ENCODE data around the gene MSH3. TPM values are rescaled to one million over a fixed set of nuclear protein-coding genes. Genes with fewer than 3 reads are reported as not detected.
A peak's percentile ranks its signal among the peaks of the same experiment; 100 is the strongest.
"Not testable (repeated sequence)": the region's sequence is repeated elsewhere in the genome, so short reads cannot be mapped to it uniquely, and the experiment has no call there.

The MSH3 gene
- total RNA-seq, 3 donors from 2014 or later, result 14.6 to 15.5 (median 15.1) TPM

- peaks cover 35% of the 10 kb centered on the region for H3K36me3 Mint-ChIP-seq (ENCODE audit: insufficient read depth)
- H3K4me3 Mint-ChIP-seq, result no peak overlapping the region
- no peaks in the 10 kb centered on the region for H3K9me3 Mint-ChIP-seq
- no peak for DNase-seq
- H3K27me3 Mint-ChIP-seq (ENCODE audit: low read depth), result no peaks in the 10 kb centered on the region
- ATAC-seq, result no peak
- peaks cover 39% of the 10 kb centered on the region for H3K4me1 Mint-ChIP-seq (ENCODE audit: low read depth)
These were observed 85.4 kb downstream of the MSH3 start for GRCh38 chr5:80739898-80740297.

- ATAC-seq; H3K27me3 Mint-ChIP-seq (ENCODE audit: low read depth); H3K9me3 Mint-ChIP-seq; DNase-seq; H3K4me3 Mint-ChIP-seq: not testable (repeated sequence)
- Mint-ChIP-seq H3K4me1 (ENCODE audit: low read depth) (peaks cover 39% of the 10 kb centered on the region), H3K36me3 (ENCODE audit: insufficient read depth) (peaks cover 38% of the 10 kb centered on the region)
These were observed 86.0 kb downstream of the MSH3 start for GRCh38 chr5:80740488-80740887.

GRCh38 chr5:80740999-80741398, 86.5 kb downstream of the MSH3 start:
- peaks cover 39% of the 10 kb centered on the region for H3K4me1 Mint-ChIP-seq (ENCODE audit: low read depth)
- no peak for ATAC-seq
- peaks cover 41% of the 10 kb centered on the region for H3K36me3 Mint-ChIP-seq (ENCODE audit: insufficient read depth)
- H3K4me3 Mint-ChIP-seq, result peak overlapping the region; percentile 13
- H3K27me3 Mint-ChIP-seq (ENCODE audit: low read depth), result no peaks in the 10 kb centered on the region
- DNase-seq, result no peak
- no peaks in the 10 kb centered on the region for H3K9me3 Mint-ChIP-seq

GRCh38 chr5:80744149-80744548, 89.7 kb downstream of the MSH3 start:
- peaks cover 56% of the 10 kb centered on the region for H3K36me3 Mint-ChIP-seq (ENCODE audit: insufficient read depth)
- H3K9me3 Mint-ChIP-seq, result no peaks in the 10 kb centered on the region
- H3K4me3 Mint-ChIP-seq, result no peak overlapping the region
- ATAC-seq, result no peak
- no peak for DNase-seq
- H3K27me3 Mint-ChIP-seq (ENCODE audit: low read depth), result no peaks in the 10 kb centered on the region
- peaks cover 27% of the 10 kb centered on the region for H3K4me1 Mint-ChIP-seq (ENCODE audit: low read depth)

GRCh38 chr5:80745490-80745889, 91.0 kb downstream of the MSH3 start:
- no peak for DNase-seq
- peaks cover 56% of the 10 kb centered on the region for H3K36me3 Mint-ChIP-seq (ENCODE audit: insufficient read depth)
- H3K4me1 Mint-ChIP-seq (ENCODE audit: low read depth), result peaks cover 20% of the 10 kb centered on the region
- peak in 1 of 2 donors; percentile 40 for ATAC-seq
- no peak overlapping the region for H3K4me3 Mint-ChIP-seq
- no peaks in the 10 kb centered on the region for H3K27me3 Mint-ChIP-seq (ENCODE audit: low read depth)
- H3K9me3 Mint-ChIP-seq, result no peaks in the 10 kb centered on the region

- Mint-ChIP-seq H3K4me1 (ENCODE audit: low read depth) (peaks cover 6% of the 10 kb centered on the region), H3K4me3 (no peak overlapping the region), H3K9me3 (peaks cover 4% of the 10 kb centered on the region), H3K36me3 (ENCODE audit: insufficient read depth) (peaks cover 59% of the 10 kb centered on the region), H3K27me3 (ENCODE audit: low read depth) (no peaks in the 10 kb centered on the region)
- ATAC-seq, result no peak
- DNase-seq, result no peak
These were observed 93.5 kb downstream of the MSH3 start for GRCh38 chr5:80747922-80748321.

GRCh38 chr5:80752427-80752826, 98.0 kb downstream of the MSH3 start:
- no peak for ATAC-seq
- no peak overlapping the region for H3K4me3 Mint-ChIP-seq

GRCh38 chr5:80753712-80754111, 99.3 kb downstream of the MSH3 start:
- Mint-ChIP-seq H3K9me3 (peaks cover 4% of the 10 kb centered on the region), H3K4me3 (no peak overlapping the region), H3K36me3 (ENCODE audit: insufficient read depth) (peaks cover 30% of the 10 kb centered on the region), H3K4me1 (ENCODE audit: low read depth) (peaks cover 51% of the 10 kb centered on the region), H3K27me3 (ENCODE audit: low read depth) (no peaks in the 10 kb centered on the region)
- no peak for ATAC-seq
- no peak for DNase-seq

More at GRCh38 chr5:80752427-80752826, 98.0 kb downstream of the MSH3 start:
- H3K27me3 Mint-ChIP-seq (ENCODE audit: low read depth), result no peaks in the 10 kb centered on the region
- DNase-seq, result no peak
- H3K9me3 Mint-ChIP-seq, result peaks cover 4% of the 10 kb centered on the region
- peaks cover 40% of the 10 kb centered on the region for H3K4me1 Mint-ChIP-seq (ENCODE audit: low read depth)
- peaks cover 32% of the 10 kb centered on the region for H3K36me3 Mint-ChIP-seq (ENCODE audit: insufficient read depth)

GRCh38 chr5:80754900-80755299, 100.4 kb downstream of the MSH3 start:
- peak; percentile 38 to 48 for ATAC-seq
- peaks cover 4% of the 10 kb centered on the region for H3K9me3 Mint-ChIP-seq
- peaks cover 32% of the 10 kb centered on the region for H3K36me3 Mint-ChIP-seq (ENCODE audit: insufficient read depth)
- peak overlapping the region; percentile 60 for H3K4me3 Mint-ChIP-seq
- DNase-seq, result no peak
- H3K4me1 Mint-ChIP-seq (ENCODE audit: low read depth), result peaks cover 62% of the 10 kb centered on the region
- H3K27me3 Mint-ChIP-seq (ENCODE audit: low read depth), result no peaks in the 10 kb centered on the region

GRCh38 chr5:80755626-80756025, 101.2 kb downstream of the MSH3 start:
- Mint-ChIP-seq H3K9me3 (peaks cover 4% of the 10 kb centered on the region), H3K4me1 (ENCODE audit: low read depth) (peaks cover 69% of the 10 kb centered on the region), H3K4me3 (peak overlapping the region; percentile 60), H3K27me3 (ENCODE audit: low read depth) (no peaks in the 10 kb centered on the region), H3K36me3 (ENCODE audit: insufficient read depth) (peaks cover 30% of the 10 kb centered on the region)
- no peak for DNase-seq
- ATAC-seq, result peak; percentile 70 to 71

GRCh38 chr5:80756292-80756691, 101.8 kb downstream of the MSH3 start:
- H3K4me3 Mint-ChIP-seq, result peak overlapping the region; percentile 60
- peaks cover 28% of the 10 kb centered on the region for H3K36me3 Mint-ChIP-seq (ENCODE audit: insufficient read depth)
- ATAC-seq (no peak), DNase-seq (no peak)
- peaks cover 4% of the 10 kb centered on the region for H3K9me3 Mint-ChIP-seq
- H3K27me3 Mint-ChIP-seq (ENCODE audit: low read depth), result no peaks in the 10 kb centered on the region
- H3K4me1 Mint-ChIP-seq (ENCODE audit: low read depth), result peaks cover 76% of the 10 kb centered on the region

- ATAC-seq, result peak; percentile 72 to 75
- Mint-ChIP-seq H3K36me3 (ENCODE audit: insufficient read depth) (peaks cover 25% of the 10 kb centered on the region), H3K4me1 (ENCODE audit: low read depth) (peaks cover 78% of the 10 kb centered on the region), H3K27me3 (ENCODE audit: low read depth) (no peaks in the 10 kb centered on the region), H3K9me3 (no peaks in the 10 kb centered on the region), H3K4me3 (no peak overlapping the region)
- DNase-seq, result no peak
These were observed 102.8 kb downstream of the MSH3 start for GRCh38 chr5:80757290-80757689.

GRCh38 chr5:80759866-80760577, 105.6 kb downstream of the MSH3 start:
- peaks cover 64% of the 10 kb centered on the region for H3K4me1 Mint-ChIP-seq (ENCODE audit: low read depth)
- peak overlapping the region; percentile 11 for H3K4me3 Mint-ChIP-seq
- peaks cover 27% of the 10 kb centered on the region for H3K36me3 Mint-ChIP-seq (ENCODE audit: insufficient read depth)
- H3K27me3 Mint-ChIP-seq (ENCODE audit: low read depth), result no peaks in the 10 kb centered on the region
- ATAC-seq, result peak in 1 of 2 donors; percentile 12
- DNase-seq, result no peak
- H3K9me3 Mint-ChIP-seq, result no peaks in the 10 kb centered on the region

GRCh38 chr5:80760680-80761079, 106.2 kb downstream of the MSH3 start:
- no peak overlapping the region for H3K4me3 Mint-ChIP-seq
- H3K36me3 Mint-ChIP-seq (ENCODE audit: insufficient read depth), result peaks cover 28% of the 10 kb centered on the region
- no peak for DNase-seq

GRCh38 chr5:80761176-80761575, 106.7 kb downstream of the MSH3 start:
- Mint-ChIP-seq H3K4me3 (no peak overlapping the region), H3K4me1 (ENCODE audit: low read depth) (peaks cover 53% of the 10 kb centered on the region), H3K36me3 (ENCODE audit: insufficient read depth) (peaks cover 31% of the 10 kb centered on the region), H3K9me3 (no peaks in the 10 kb centered on the region), H3K27me3 (ENCODE audit: low read depth) (no peaks in the 10 kb centered on the region)
- ATAC-seq, result no peak
- DNase-seq, result no peak

More at GRCh38 chr5:80760680-80761079, 106.2 kb downstream of the MSH3 start:
- Mint-ChIP-seq H3K9me3 (no peaks in the 10 kb centered on the region), H3K4me1 (ENCODE audit: low read depth) (peaks cover 58% of the 10 kb centered on the region), H3K27me3 (ENCODE audit: low read depth) (no peaks in the 10 kb centered on the region)
- no peak for ATAC-seq

Data from activated T-cell treated with anti-CD3 and anti-CD28 coated beads, Interleukin-2, amount 50 U/mL, for 4 hours (primary cell).